Measurements from ENCODE around the gene CXCR1. TPM values are rescaled to one million over a fixed set of nuclear protein-coding genes. Genes with fewer than 3 reads are reported as not detected.
"Not testable (repeated sequence)": the region's sequence is repeated elsewhere in the genome, so short reads cannot be mapped to it uniquely, and the experiment has no call there.

The CXCR1 gene
- total and polyA plus RNA-seq, 7 donors: 0.07 to 1.2 (median 0.46) TPM; not detected in 4

DNA sequence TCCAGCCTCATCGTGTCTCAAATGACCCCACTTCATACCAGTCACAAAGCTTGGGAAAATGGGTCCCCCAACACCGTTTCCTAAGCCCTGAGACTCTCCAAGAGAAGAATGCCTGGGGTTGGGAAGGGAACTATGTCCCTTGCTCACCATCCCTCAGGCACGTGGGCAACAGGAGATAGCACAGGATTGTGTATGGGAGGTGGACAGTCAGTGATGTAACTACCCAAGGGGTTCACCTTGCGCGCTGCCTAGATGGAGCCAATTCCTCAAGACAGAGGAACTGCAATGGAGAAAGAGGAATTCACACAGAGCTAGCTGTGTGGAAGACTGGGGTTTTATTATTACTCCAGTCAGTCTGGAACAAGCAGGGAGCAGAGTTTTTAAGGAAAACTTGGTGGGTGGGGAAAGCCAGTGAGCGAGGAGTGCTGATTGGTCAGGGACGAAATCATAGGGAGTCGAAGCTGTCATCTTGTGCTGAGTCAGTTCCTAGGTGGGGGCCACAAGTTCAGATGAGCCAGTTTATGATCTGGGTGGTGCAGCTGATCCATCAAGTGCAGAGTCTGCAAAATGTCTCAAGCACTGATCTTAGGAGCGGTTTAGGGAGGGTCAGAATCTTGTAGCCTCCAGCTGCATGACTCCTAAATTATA lies 13.8 kb upstream of the CXCR1 start:
- Histone ChIP-seq H3K4me3 (no peak overlapping the region), H3K36me3 (no peaks in the 10 kb centered on the region), H3K4me1 (peaks cover 0 to 6% (median 3%) of the 10 kb centered on the region in 4 donors), H3K27me3 (no peaks in the 10 kb centered on the region), H3K27ac (no peak overlapping the region), H3K9me3 (no peaks in the 10 kb centered on the region)
- 47 to 64% methylated on average over 9 of the region's 9 CpGs for WGBS, 2 donors
- TF ChIP-seq POLR2A (IDR thresholded peaks at IDR 0.05) (no peak), POLR2AphosphoS5 (IDR thresholded peaks at IDR 0.05) (no peak), EP300 (IDR thresholded peaks at IDR 0.05) (no peak)
- TF ChIP-seq, protein P1, sequence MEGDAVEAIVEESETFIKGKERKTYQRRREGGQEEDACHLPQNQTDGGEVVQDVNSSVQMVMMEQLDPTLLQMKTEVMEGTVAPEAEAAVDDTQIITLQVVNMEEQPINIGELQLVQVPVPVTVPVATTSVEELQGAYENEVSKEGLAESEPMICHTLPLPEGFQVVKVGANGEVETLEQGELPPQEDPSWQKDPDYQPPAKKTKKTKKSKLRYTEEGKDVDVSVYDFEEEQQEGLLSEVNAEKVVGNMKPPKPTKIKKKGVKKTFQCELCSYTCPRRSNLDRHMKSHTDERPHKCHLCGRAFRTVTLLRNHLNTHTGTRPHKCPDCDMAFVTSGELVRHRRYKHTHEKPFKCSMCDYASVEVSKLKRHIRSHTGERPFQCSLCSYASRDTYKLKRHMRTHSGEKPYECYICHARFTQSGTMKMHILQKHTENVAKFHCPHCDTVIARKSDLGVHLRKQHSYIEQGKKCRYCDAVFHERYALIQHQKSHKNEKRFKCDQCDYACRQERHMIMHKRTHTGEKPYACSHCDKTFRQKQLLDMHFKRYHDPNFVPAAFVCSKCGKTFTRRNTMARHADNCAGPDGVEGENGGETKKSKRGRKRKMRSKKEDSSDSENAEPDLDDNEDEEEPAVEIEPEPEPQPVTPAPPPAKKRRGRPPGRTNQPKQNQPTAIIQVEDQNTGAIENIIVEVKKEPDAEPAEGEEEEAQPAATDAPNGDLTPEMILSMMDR (IDR thresholded peaks at IDR 0.05): no peak
- intact Hi-C loops (cut with DNase I): no loop called here
- no peak for DNase-seq

DNA sequence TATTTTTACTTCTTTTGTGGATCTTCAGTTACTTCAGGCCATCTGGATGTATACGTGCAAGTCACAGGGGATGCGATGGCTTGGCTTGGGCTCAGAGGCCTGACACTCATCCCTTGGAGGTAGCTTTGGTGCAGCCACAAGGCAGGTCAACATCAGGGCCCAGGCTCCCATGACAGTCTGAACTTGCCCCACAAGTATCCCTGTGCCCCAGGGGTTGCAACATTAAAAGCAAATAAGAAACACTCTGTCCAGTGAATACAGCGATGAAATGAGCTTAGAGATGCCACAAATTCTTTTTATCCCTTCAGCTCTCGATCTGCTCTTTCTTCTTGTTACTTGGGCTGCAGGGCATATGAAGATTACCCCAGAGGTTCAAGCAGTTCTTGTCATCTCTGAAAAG lies 13.0 kb upstream of the CXCR1 start:
- no peak overlapping the region for H3K27ac ChIP-seq
- H3K9me3 ChIP-seq: no peaks in the 10 kb centered on the region
- H3K27me3 ChIP-seq: no peaks in the 10 kb centered on the region
- TF ChIP-seq EP300 (IDR thresholded peaks at IDR 0.05): no peak
- TF ChIP-seq POLR2AphosphoS5 (IDR thresholded peaks at IDR 0.05): no peak
- TF ChIP-seq, protein P1 (IDR thresholded peaks at IDR 0.05): no peak
- no peak for TF ChIP-seq POLR2A (IDR thresholded peaks at IDR 0.05)
- intact Hi-C loops (cut with DNase I): no loop called here
- 96 to 97% methylated on average over 4 of the region's 4 CpGs for WGBS, 2 donors
- H3K4me1 ChIP-seq: peaks cover 0 to 6% (median 3%) of the 10 kb centered on the region in 4 donors
- H3K4me3 ChIP-seq: no peak overlapping the region
- no peaks in the 10 kb centered on the region for H3K36me3 ChIP-seq
- no peak for DNase-seq

DNA sequence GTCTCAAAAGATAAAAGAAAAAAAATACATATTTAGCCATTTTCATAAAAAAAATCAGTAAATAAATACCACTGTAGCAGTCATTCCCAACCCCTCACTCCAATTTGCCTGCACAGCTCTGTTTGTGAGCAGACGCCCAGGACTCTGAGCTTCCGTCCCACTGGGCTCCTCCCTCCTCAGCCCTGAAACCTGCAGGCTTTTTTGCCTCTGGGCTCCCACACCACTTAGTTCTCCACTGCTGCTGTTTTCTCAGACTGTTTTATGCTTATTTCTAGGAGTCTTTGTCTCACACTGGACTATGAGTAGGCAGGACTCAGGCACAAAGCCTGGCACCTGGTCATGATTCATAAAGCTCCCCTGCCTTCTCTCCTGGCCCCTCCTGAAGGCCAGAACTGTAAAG lies 6.1 kb upstream of the CXCR1 start:
- intact Hi-C loops (cut with DNase I): no loop called here
- Histone ChIP-seq H3K4me1 (peaks cover 0 to 10% (median 0%) of the 10 kb centered on the region in 4 donors), H3K4me3 (no peak overlapping the region), H3K27me3 (no peaks in the 10 kb centered on the region), H3K27ac (no peak overlapping the region), H3K36me3 (no peaks in the 10 kb centered on the region), H3K9me3 (no peaks in the 10 kb centered on the region)
- WGBS, 2 donors: 84 to 87% methylated on average over 2 of the region's 2 CpGs
- TF ChIP-seq POLR2AphosphoS5 (IDR thresholded peaks at IDR 0.05) (no peak), EP300 (IDR thresholded peaks at IDR 0.05) (no peak), POLR2A (IDR thresholded peaks at IDR 0.05) (no peak)
- TF ChIP-seq, protein P1 (IDR thresholded peaks at IDR 0.05): no peak
- no peak for DNase-seq

DNA sequence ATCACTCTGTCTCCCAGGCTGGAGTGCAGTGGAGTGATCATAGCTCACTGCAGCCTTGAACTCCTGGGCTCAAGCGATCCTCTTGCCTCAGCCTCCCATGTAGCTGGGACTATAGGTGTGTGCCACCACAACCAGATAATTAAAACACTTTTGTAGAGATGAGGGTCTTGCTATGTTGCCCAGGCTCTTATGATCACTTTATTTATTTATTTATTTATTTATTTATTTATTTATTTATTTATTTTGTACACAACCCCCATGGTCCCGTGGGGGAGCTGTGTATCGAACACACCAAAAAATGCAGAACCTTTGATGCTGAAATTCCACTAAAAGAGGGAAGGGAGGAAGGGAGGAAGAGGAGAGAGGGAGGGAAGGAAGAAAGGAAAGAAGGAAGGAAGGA lies 5.0 kb upstream of the CXCR1 start:
- H3K27ac ChIP-seq; H3K4me3 ChIP-seq; H3K27me3 ChIP-seq; intact Hi-C loops (cut with DNase I); DNase-seq; H3K9me3 ChIP-seq; H3K36me3 ChIP-seq; H3K4me1 ChIP-seq: not testable (repeated sequence)
- WGBS, 2 donors: 85 to 86% methylated on average over 3 of the region's 3 CpGs

DNA sequence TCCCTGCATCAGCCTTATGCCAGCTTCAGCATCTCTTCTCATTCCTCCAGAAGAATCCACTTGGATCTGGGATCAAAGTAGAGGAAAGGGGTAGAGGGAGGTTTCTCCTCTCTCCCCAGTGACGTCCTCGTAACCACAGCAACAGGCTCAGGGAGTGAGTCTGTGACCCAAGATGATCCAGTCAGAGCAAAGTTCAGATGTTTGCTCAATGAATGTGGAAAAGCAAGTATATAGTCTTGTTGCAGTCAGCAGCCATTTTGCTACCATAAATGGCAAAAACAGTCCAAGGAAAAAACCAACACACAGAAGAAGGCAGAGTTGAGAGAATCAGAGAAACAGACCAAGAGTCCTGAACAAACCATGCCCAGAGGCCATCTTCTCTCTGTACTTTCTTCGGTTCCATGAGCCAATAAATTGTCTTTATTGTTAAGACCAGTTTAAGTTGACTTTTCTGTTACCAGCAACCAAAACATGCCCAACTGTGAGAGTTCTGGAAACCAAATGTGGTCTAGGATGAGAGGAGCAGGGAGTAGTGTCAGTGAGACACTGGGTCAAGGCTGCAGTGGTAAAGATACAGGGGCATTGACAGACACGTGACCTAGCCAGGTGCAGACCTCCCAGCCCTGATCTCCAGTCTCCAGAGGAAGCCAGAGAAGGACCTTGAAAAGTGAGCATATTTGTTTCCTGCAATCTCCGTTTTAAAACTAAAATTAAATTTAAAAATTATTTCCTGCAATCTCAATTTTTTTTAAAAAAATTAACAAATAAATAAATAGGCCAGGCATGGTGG lies 3.2 kb upstream of the CXCR1 start:
- no peak for DNase-seq
- H3K9me3 ChIP-seq: no peaks in the 10 kb centered on the region
- no peak overlapping the region for H3K27ac ChIP-seq
- 56 to 78% methylated on average over 5 of the region's 5 CpGs for WGBS, 2 donors
- TF ChIP-seq POLR2A (IDR thresholded peaks at IDR 0.05) (no peak), POLR2AphosphoS5 (IDR thresholded peaks at IDR 0.05) (no peak), EP300 (IDR thresholded peaks at IDR 0.05) (no peak)
- TF ChIP-seq, protein P1 (IDR thresholded peaks at IDR 0.05): no peak
- intact Hi-C loops (cut with DNase I): no loop called here
- no peak overlapping the region for H3K4me3 ChIP-seq
- H3K27me3 ChIP-seq: no peaks in the 10 kb centered on the region
- H3K36me3 ChIP-seq: no peaks in the 10 kb centered on the region
- H3K4me1 ChIP-seq: peaks cover 0 to 10% (median 0%) of the 10 kb centered on the region in 4 donors

Data from sigmoid colon (tissue), 7 donors.